Natural killer cell (primary cell): Measurements from ENCODE around the gene ADSS2. TPM values are rescaled to one million over a fixed set of nuclear protein-coding genes. Genes with fewer than 3 reads are reported as not detected.

Experiments
- ATAC-seq, 3 donors: fragments of 150-1000 bp in 2 of 3; fragments of 200-7000 bp in 1 of 3; cut with Tn5 transposase; 1 replicate in 1 of 3; 2 replicates in 2 of 3; pipeline ENCODE4 v1.10.0; 2021; ENCODE audit warnings: mild to moderate bottlenecking in 2 of 3, moderate library complexity in 2 of 3
- DNase-seq, 2 donors: peaks; one replicate each; pipeline versions ENCODE4 v3.0.0 to v3.0.0-alpha.2; 2013 to 2021; ENCODE audit warnings: mixed read lengths in 1 of 2
- H3K27ac ChIP-seq: one replicate; pipeline ENCODE4 v1.5.1; 2013; ENCODE audit warnings: mild to moderate bottlenecking, low read length
- H3K27me3 ChIP-seq: one replicate; pipeline ENCODE4 v1.6.1; 2013; ENCODE audit warnings: low read length; ENCODE audit not compliant: control insufficient read depth, insufficient read depth
- H3K36me3 ChIP-seq: one replicate; pipeline ENCODE4 v1.6.1; 2013; ENCODE audit warnings: low read length; ENCODE audit not compliant: control insufficient read depth, insufficient read depth
- H3K4me1 ChIP-seq: one replicate; pipeline ENCODE4 v1.6.1; 2013; ENCODE audit warnings: low read length; ENCODE audit not compliant: control insufficient read depth, insufficient read depth
- H3K4me3 ChIP-seq: one replicate; pipeline ENCODE4 v1.5.1; 2013; ENCODE audit warnings: low read length
- H3K9me3 ChIP-seq: one replicate; pipeline ENCODE4 v1.6.1; 2013; ENCODE audit warnings: low read length; ENCODE audit not compliant: control insufficient read depth, insufficient read depth
- H3K27ac Mint-ChIP-seq, 2 donors: one replicate each; pipeline ENCODE4 v1.8.0; 2022; ENCODE audit warnings: mild to moderate bottlenecking in 2 of 2, mixed read lengths in 2 of 2, moderate library complexity in 1 of 2
- H3K27me3 Mint-ChIP-seq, 2 donors: one replicate each; pipeline ENCODE4 v1.8.0; 2022; ENCODE audit warnings: low read depth in 2 of 2, mixed read lengths in 2 of 2
- H3K36me3 Mint-ChIP-seq: one replicate; pipeline ENCODE4 v1.8.0; 2022; ENCODE audit warnings: mixed read lengths
- H3K4me1 Mint-ChIP-seq, 2 donors: one replicate each; pipeline ENCODE4 v1.8.0; 2022; ENCODE audit warnings: mixed read lengths in 2 of 2
- H3K4me3 Mint-ChIP-seq: one replicate; pipeline ENCODE4 v1.8.0; 2022; ENCODE audit warnings: mild to moderate bottlenecking, moderate library complexity, mixed read lengths
- H3K9me3 Mint-ChIP-seq, 2 donors: one replicate each; pipeline ENCODE4 v1.8.0; 2022; ENCODE audit warnings: mixed read lengths in 2 of 2
- WGBS: methylation state at CpG from one replicate; pipeline ENCODE4 v1.1.7; 2013; ENCODE audit warnings: missing lambda C conversion rate; ENCODE audit not compliant: insufficient coverage; 5-methylcytosine and 5-hydroxymethylcytosine counted together
- intact Hi-C: fragments of 100-400 bp; cut with micrococcal nuclease; formaldehyde crosslinking; loops from one replicate; pipeline ENCODE4 v1.14.2; 2022
- total RNA-seq, 4 donors: library from RNA; stranded (reverse); fragments of 120-200 nt in 1 of 4; gene quantifications; one replicate each; pipeline versions ENCODE4 v1.2.3 to v1.2.4, GENCODE V29; 2013 to 2022
- TF ChIP-seq, protein P1 (sequence below): fragments of 200-600 bp; IDR thresholded peaks from one replicate; pipeline ENCODE4 v1.8.0; 2022; ENCODE audit warnings: antibody characterized with exemption

The ADSS2 gene
- total RNA-seq, 3 donors from 2014 or later (not counting 1 experiment from before 2014, with no cell fraction given): 49.2 to 67.9 (median 54.8) TPM

DNA sequence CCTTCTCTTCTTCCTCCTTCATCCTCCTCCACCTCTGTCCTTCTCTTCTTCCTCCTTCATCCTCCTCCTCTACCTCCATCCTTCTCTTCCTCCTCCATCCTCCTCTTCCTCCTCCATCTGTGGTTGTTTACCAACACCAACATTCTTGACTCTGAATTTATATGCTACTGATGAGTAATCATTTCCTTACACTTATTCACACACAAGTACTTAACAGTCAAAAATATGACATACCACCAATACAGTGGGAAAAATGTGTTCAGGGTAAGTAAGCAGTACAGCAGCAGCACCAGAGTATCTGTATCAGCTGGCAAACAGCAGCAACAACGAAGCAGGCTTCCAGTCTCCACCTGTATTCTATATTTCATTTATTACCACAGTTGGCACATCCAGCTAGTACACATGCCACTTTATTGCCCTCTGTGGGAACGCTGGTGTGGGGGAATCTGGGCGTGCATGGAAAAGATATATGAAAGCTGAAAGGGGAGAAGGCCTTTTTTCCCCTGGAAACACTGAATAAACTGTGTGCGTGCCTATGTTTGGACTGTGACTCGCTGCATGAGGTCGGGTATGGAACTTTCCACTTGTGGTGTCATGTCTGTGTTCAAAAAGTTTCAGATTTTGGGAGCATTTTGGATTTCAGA, 16.0 kb downstream of the ADSS2 start:
- no peaks in the 10 kb centered on the region for H3K27me3 Mint-ChIP-seq
- 88% methylated on average over 3 of the region's 6 CpGs for WGBS
- intact Hi-C loops: no loop called here
- H3K4me1 Mint-ChIP-seq: peaks cover 41 to 46% of the 10 kb centered on the region in 2 donors
- H3K4me3 Mint-ChIP-seq: no peak overlapping the region
- DNase-seq (no peak), ATAC-seq (peak in 1 of 3 donors; percentile 18)
- H3K9me3 Mint-ChIP-seq: no peaks in the 10 kb centered on the region
- Histone ChIP-seq H3K27me3 (no peaks in the 10 kb centered on the region), H3K9me3 (no peaks in the 10 kb centered on the region), H3K4me3 (no peak overlapping the region), H3K4me1 (peaks cover 3% of the 10 kb centered on the region), H3K36me3 (peaks cover 42% of the 10 kb centered on the region), H3K27ac (no peak overlapping the region)
- TF ChIP-seq, protein P1, sequence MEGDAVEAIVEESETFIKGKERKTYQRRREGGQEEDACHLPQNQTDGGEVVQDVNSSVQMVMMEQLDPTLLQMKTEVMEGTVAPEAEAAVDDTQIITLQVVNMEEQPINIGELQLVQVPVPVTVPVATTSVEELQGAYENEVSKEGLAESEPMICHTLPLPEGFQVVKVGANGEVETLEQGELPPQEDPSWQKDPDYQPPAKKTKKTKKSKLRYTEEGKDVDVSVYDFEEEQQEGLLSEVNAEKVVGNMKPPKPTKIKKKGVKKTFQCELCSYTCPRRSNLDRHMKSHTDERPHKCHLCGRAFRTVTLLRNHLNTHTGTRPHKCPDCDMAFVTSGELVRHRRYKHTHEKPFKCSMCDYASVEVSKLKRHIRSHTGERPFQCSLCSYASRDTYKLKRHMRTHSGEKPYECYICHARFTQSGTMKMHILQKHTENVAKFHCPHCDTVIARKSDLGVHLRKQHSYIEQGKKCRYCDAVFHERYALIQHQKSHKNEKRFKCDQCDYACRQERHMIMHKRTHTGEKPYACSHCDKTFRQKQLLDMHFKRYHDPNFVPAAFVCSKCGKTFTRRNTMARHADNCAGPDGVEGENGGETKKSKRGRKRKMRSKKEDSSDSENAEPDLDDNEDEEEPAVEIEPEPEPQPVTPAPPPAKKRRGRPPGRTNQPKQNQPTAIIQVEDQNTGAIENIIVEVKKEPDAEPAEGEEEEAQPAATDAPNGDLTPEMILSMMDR: no peak
- peak overlapping the region; percentile 48 to 57 for H3K27ac Mint-ChIP-seq
- peaks cover 7% of the 10 kb centered on the region for H3K36me3 Mint-ChIP-seq

DNA sequence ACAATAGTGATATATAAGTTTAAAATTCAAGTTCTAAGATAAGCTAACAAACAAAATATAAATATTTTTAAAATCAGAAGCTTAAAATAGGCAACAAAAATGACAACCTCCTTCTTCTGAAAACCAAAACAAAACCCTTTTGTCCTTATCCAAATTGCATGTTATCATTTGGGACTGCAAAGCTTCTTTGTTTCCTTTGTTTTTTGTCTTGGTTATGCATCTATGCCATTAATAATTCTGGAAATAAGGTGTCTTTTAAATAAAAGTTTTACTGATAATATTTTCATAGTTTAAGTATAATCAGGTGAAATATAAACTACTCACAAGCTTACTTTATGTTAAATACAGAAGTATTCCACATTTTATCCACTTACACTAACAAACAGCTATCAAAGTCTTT, 20.5 kb downstream of the ADSS2 start:
- no peak overlapping the region for H3K4me3 Mint-ChIP-seq
- peaks cover 39% of the 10 kb centered on the region for H3K36me3 ChIP-seq
- no peak for DNase-seq
- H3K27ac ChIP-seq: no peak overlapping the region
- no peaks in the 10 kb centered on the region for H3K9me3 ChIP-seq
- H3K4me3 ChIP-seq: no peak overlapping the region
- H3K36me3 Mint-ChIP-seq: peaks cover 12% of the 10 kb centered on the region
- H3K4me1 Mint-ChIP-seq: peaks cover 25 to 41% of the 10 kb centered on the region in 2 donors
- H3K27me3 ChIP-seq: no peaks in the 10 kb centered on the region
- H3K4me1 ChIP-seq: peaks cover 4% of the 10 kb centered on the region
- no peaks in the 10 kb centered on the region for H3K9me3 Mint-ChIP-seq
- no peak overlapping the region for H3K27ac Mint-ChIP-seq
- no peaks in the 10 kb centered on the region for H3K27me3 Mint-ChIP-seq
- TF ChIP-seq, protein P1: no peak
- ATAC-seq: no peak
- intact Hi-C loops: no loop called here

DNA sequence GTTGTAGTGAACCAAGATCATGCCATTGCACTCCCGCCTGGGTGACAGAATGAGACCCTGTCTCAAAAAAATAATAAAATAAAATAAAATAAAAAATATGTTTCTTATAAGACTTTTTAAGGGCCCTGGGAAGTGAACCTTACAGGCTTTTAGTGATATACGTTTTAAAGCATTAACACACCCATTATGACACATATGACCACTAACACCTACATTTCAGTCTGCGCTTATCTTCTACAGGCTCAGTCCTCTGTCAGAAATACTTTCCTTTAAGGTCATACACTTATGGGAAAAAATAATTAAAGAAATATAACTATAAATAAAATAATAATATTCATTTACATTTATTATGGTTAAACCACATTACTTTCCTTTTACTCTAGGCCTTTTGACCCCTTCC, 21.9 kb downstream of the ADSS2 start:
- 72% methylated on average over 2 of the region's 3 CpGs for WGBS
- ATAC-seq: peak; percentile 50 to 96 (median 93)
- Mint-ChIP-seq H3K36me3 (peaks cover 5% of the 10 kb centered on the region), H3K27me3 (no peaks in the 10 kb centered on the region), H3K4me1 (peaks cover 28 to 34% of the 10 kb centered on the region in 2 donors), H3K9me3 (no peaks in the 10 kb centered on the region), H3K27ac (peak overlapping the region; percentile 69 to 75), H3K4me3 (no peak overlapping the region)
- H3K4me1 ChIP-seq: peaks cover 4% of the 10 kb centered on the region
- no peaks in the 10 kb centered on the region for H3K27me3 ChIP-seq
- no peak overlapping the region for H3K27ac ChIP-seq
- DNase-seq: no peak
- intact Hi-C loops: no loop called here
- TF ChIP-seq, protein P1: no peak
- peaks cover 35% of the 10 kb centered on the region for H3K36me3 ChIP-seq
- no peaks in the 10 kb centered on the region for H3K9me3 ChIP-seq
- H3K4me3 ChIP-seq: no peak overlapping the region

DNA sequence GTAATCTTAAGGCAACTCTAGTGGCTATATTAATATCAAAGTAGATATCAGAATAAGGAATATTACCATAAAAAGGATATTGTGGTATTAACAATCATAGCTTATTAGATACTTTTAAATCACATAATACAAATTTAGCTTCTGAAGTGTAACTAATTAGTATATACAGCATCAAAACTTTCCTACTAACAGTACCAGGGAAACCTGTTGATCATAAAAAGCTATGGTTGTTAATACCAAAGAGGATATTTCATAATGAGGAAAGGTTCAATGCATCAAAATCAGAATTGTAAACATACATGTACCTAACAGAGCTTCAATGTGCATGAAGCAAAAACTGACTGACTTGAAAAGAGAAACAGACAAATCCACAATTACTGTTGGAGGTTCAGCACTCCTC, 24.1 kb downstream of the ADSS2 start:
- intact Hi-C loops: no loop called here
- no peak for DNase-seq

More for the DNA sequence above, 24.1 kb downstream of the ADSS2 start:
- Mint-ChIP-seq H3K4me3 (no peak overlapping the region), H3K4me1 (peaks cover 32 to 37% of the 10 kb centered on the region in 2 donors), H3K36me3 (peaks cover 12% of the 10 kb centered on the region), H3K27ac (no peak overlapping the region), H3K27me3 (no peaks in the 10 kb centered on the region), H3K9me3 (no peaks in the 10 kb centered on the region)
- no peaks in the 10 kb centered on the region for H3K27me3 ChIP-seq
- no peak for ATAC-seq
- H3K9me3 ChIP-seq: no peaks in the 10 kb centered on the region
- H3K27ac ChIP-seq: no peak overlapping the region
- H3K36me3 ChIP-seq: peaks cover 40% of the 10 kb centered on the region
- no peak overlapping the region for H3K4me3 ChIP-seq
- TF ChIP-seq, protein P1: no peak
- H3K4me1 ChIP-seq: peaks cover 4% of the 10 kb centered on the region
